ENCODE results near the gene MCM3. TPM values are rescaled to one million over a fixed set of nuclear protein-coding genes. Genes with fewer than 3 reads are reported as not detected.

MCM3 gene
- total and polyA plus RNA-seq, 2 donors (not counting 1 experiment from before 2014, with no cell fraction given) = 34.3 to 58.5 TPM

DNA sequence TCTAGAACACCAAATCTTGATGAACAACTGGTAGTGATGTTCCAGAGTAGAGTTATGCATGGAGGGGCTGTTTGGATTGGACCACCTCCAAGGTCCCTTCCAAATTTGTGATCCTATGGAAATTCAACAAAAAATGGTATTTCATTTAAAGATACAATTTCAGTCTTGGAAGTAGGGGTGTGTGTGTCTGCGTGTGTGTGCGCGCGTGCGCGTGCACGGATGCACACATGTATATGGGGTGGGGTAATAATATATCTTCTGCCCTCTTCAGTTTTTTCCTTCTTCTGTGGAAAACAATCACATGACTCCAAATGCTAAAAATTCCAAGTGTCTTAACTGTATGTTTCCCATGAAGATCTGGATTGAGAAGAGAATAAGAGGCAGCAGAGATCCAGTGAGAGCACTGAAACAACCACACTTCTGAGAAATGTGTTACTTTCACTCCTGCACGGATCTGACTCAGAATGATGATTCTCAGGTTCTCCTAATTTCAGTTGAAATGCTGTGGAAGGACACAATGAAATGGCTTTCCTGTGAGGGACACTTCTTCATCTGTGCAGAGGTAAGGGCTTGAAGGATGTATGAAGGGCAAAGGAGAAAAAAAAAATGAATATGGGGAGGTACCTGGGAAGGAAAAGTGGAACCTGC lies 29.7 kb downstream of the MCM3 start:
- no peak overlapping the region for H3K4me2 ChIP-seq (replicated peaks; ENCODE audit: low read depth, low read length, poor library complexity, severe bottlenecking)
- WGBS (ENCODE audit: insufficient coverage) = 80% methylated on average over 1 of the region's 8 CpGs
- no peak for TF ChIP-seq EZH2 (IDR thresholded peaks at IDR 0.05; ENCODE audit: borderline replicate concordance, insufficient read depth, low read depth, low read length, poor library complexity, severe bottlenecking)
- TF ChIP-seq, protein P1, sequence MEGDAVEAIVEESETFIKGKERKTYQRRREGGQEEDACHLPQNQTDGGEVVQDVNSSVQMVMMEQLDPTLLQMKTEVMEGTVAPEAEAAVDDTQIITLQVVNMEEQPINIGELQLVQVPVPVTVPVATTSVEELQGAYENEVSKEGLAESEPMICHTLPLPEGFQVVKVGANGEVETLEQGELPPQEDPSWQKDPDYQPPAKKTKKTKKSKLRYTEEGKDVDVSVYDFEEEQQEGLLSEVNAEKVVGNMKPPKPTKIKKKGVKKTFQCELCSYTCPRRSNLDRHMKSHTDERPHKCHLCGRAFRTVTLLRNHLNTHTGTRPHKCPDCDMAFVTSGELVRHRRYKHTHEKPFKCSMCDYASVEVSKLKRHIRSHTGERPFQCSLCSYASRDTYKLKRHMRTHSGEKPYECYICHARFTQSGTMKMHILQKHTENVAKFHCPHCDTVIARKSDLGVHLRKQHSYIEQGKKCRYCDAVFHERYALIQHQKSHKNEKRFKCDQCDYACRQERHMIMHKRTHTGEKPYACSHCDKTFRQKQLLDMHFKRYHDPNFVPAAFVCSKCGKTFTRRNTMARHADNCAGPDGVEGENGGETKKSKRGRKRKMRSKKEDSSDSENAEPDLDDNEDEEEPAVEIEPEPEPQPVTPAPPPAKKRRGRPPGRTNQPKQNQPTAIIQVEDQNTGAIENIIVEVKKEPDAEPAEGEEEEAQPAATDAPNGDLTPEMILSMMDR (IDR thresholded peaks at IDR 0.05) = no peak
- Mint-ChIP-seq H3K9me3 (ENCODE audit: insufficient read depth) (no peaks in the 10 kb centered on the region), H3K4me3 (no peak overlapping the region), H3K27ac (no peak overlapping the region), H3K4me1 (no peaks in the 10 kb centered on the region), H3K27me3 (peaks cover 41% of the 10 kb centered on the region)
- no peak overlapping the region for H3K4me3 ChIP-seq (ENCODE audit: control extremely low read depth in 1 of 5, extremely low read depth in 1 of 5, insufficient read depth in 1 of 5, low read depth in 2 of 5, low read length in 4 of 5)
- no peak for DNase-seq
- H3K4me1 ChIP-seq (ENCODE audit: control insufficient read depth in 2 of 2, insufficient read depth in 2 of 2, low read length in 2 of 2) = no peaks in the 10 kb centered on the region
- no peak overlapping the region for H3K27ac ChIP-seq (ENCODE audit: low read length in 2 of 2)
- no peak overlapping the region for H2AFZ ChIP-seq (ENCODE audit: insufficient read depth, low read depth, low read length, poor library complexity, severe bottlenecking)
- H3K36me3 ChIP-seq (replicated peaks in 1 of 2; ENCODE audit: control extremely low read depth in 1 of 2, control insufficient read depth in 1 of 2, extremely low read depth in 1 of 2, insufficient read depth in 2 of 2, low read length in 1 of 2) = no peaks in the 10 kb centered on the region
- H3K27me3 ChIP-seq (replicated peaks in 1 of 4; ENCODE audit: control extremely low read depth in 1 of 4, control insufficient read depth in 3 of 4, insufficient read depth in 4 of 4, low read length in 3 of 4) = peaks cover 0 to 4% (median 2%) of the 10 kb centered on the region in 4 experiments
- ChIA-PET POLR2A (no interaction called here), CTCF (interaction anchor here (1.1 kb wide), 1 partner anchor 9 kb away, joined by 3 read pairs; no protein-coding TSS in a partner anchor)
- intact Hi-C loops (cut with micrococcal nuclease) = no loop called here
- H3K9ac ChIP-seq (ENCODE audit: low read length) = no peak overlapping the region
- no peaks in the 10 kb centered on the region for H3K9me3 ChIP-seq (ENCODE audit: control extremely low read depth in 1 of 3, control insufficient read depth in 2 of 3, insufficient read depth in 1 of 3, low read length in 2 of 3)
- ATAC-seq (ENCODE audit: low read depth) = no peak
- H3K79me2 ChIP-seq (ENCODE audit: control insufficient read depth, insufficient read depth, low read length) = no peaks in the 10 kb centered on the region
- H4K20me1 ChIP-seq (ENCODE audit: control insufficient read depth, insufficient read depth, low read length, poor library complexity, severe bottlenecking) = no peaks in the 10 kb centered on the region

DNA sequence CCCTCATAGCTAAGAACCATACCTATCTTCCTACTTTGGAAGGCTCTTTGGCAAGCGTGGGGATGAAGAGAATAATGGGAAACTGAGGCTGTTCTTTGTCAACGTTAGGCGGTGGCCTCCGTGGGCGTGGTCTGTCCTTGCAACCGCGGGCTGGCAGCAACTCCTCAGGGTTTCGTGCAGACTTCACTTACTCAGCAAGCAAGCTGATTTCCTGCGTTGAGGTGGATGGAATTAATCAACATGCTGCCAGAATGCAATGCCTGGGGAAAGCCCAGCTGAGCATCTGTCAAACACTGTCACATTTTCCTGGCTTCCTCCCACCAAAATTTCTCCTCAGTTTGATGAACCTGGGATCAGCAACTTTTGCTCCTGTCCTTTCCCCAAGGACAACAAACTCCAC lies 31.0 kb downstream of the MCM3 start:
- Histone ChIP-seq H4K20me1 (ENCODE audit: control insufficient read depth, insufficient read depth, low read length, poor library complexity, severe bottlenecking) (no peaks in the 10 kb centered on the region), H3K36me3 (replicated peaks in 1 of 2; ENCODE audit: control extremely low read depth in 1 of 2, control insufficient read depth in 1 of 2, extremely low read depth in 1 of 2, insufficient read depth in 2 of 2, low read length in 1 of 2) (no peaks in the 10 kb centered on the region), H3K4me1 (ENCODE audit: control insufficient read depth in 2 of 2, insufficient read depth in 2 of 2, low read length in 2 of 2) (no peaks in the 10 kb centered on the region), H3K27me3 (replicated peaks in 1 of 4; ENCODE audit: control extremely low read depth in 1 of 4, control insufficient read depth in 3 of 4, insufficient read depth in 4 of 4, low read length in 3 of 4) (peaks cover 0 to 5% (median 2%) of the 10 kb centered on the region in 4 experiments), H3K4me2 (replicated peaks; ENCODE audit: low read depth, low read length, poor library complexity, severe bottlenecking) (no peak overlapping the region), H3K27ac (ENCODE audit: low read length in 2 of 2) (no peak overlapping the region), H2AFZ (ENCODE audit: insufficient read depth, low read depth, low read length, poor library complexity, severe bottlenecking) (no peak overlapping the region), H3K4me3 (ENCODE audit: control extremely low read depth in 1 of 5, extremely low read depth in 1 of 5, insufficient read depth in 1 of 5, low read depth in 2 of 5, low read length in 4 of 5) (no peak overlapping the region), H3K9ac (ENCODE audit: low read length) (no peak overlapping the region), H3K9me3 (ENCODE audit: control extremely low read depth in 1 of 3, control insufficient read depth in 2 of 3, insufficient read depth in 1 of 3, low read length in 2 of 3) (no peaks in the 10 kb centered on the region), H3K79me2 (ENCODE audit: control insufficient read depth, insufficient read depth, low read length) (no peaks in the 10 kb centered on the region)
- Mint-ChIP-seq H3K9me3 (ENCODE audit: insufficient read depth) (no peaks in the 10 kb centered on the region), H3K4me1 (no peaks in the 10 kb centered on the region), H3K27me3 (peaks cover 50% of the 10 kb centered on the region), H3K27ac (no peak overlapping the region), H3K4me3 (no peak overlapping the region)
- POLR2A ChIA-PET = no interaction called here
- DNase-seq = no peak
- CTCF ChIA-PET = interaction anchor here (0.9 to 1.6 kb wide), 4 partner anchors 9 to 15 kb away, joined by 3 to 4 read pairs (median 3); no protein-coding TSS in a partner anchor
- intact Hi-C loops (cut with micrococcal nuclease) = no loop called here
- TF ChIP-seq EZH2 (IDR thresholded peaks at IDR 0.05; ENCODE audit: borderline replicate concordance, insufficient read depth, low read depth, low read length, poor library complexity, severe bottlenecking) = no peak
- TF ChIP-seq, protein P1 (IDR thresholded peaks at IDR 0.05) = no peak
- no peak for ATAC-seq (ENCODE audit: low read depth)
- WGBS (ENCODE audit: insufficient coverage) = 17% methylated on average over 1 of the region's 9 CpGs
